Head of caudate nucleus (tissue), 42 donors: Measurements from ENCODE around the gene CARD9.
"Not testable (repeated sequence)": the region's sequence is repeated elsewhere in the genome, so short reads cannot be mapped to it uniquely, and the experiment has no call there.

Source experiments
- DNase-seq, 42 donors: peaks; one replicate each; pipeline versions ENCODE4 v3.0.0 to v3.0.0-alpha.2; 2020 to 2021; ENCODE audit warnings: mixed read lengths in 7 of 42
- intact Hi-C: fragments of 100-400 bp; cut with DNase I; formaldehyde crosslinking; loops from one replicate; pipeline ENCODE4 v1.15.0; 2022

Gene CARD9, protein sequence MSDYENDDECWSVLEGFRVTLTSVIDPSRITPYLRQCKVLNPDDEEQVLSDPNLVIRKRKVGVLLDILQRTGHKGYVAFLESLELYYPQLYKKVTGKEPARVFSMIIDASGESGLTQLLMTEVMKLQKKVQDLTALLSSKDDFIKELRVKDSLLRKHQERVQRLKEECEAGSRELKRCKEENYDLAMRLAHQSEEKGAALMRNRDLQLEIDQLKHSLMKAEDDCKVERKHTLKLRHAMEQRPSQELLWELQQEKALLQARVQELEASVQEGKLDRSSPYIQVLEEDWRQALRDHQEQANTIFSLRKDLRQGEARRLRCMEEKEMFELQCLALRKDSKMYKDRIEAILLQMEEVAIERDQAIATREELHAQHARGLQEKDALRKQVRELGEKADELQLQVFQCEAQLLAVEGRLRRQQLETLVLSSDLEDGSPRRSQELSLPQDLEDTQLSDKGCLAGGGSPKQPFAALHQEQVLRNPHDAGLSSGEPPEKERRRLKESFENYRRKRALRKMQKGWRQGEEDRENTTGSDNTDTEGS

DNA sequence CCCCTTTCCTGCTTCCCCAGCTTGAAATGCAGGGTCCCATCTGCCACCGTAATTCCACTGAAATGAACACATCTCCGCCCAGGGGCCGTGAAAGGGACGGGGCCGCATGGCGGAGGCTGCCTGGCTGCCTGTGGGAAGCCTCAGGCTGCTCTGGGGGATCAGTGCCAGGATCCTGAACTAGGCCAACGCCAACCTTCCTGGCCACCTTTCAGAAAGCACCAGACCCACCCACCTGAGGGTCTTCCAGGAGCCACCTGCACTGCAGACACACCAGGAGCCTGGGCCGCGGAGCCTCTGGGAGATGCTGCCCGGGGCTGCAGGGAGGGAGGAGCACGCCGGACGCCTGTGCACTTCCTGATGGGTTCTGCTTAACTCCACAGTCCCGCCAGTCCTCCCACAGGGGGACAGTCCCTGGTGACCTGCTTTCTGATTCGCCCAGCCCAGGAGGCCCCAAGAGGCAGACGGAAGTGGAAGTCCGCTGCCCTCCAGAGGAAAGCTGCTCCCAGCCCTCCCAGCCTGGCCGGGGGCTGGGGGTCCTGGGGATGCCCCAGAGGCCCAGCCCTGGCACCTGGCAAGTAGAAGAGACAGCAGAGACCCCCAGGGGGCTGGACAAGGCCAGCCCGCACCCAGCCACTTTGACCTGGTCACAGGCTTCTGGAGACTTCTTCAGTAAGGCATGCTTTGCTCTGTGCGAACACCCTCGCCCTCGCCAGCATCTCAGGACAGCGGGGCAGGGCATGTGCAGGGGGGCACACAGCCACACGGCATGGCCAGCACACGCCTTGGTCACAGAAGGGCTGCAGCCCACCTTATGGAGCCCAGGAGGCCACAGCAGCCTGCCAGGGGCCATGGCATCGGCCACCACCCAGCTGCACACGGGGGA is at the start of gene CARD9:
TSS of gene CARD9 (minus strand) at position 370 of the 883 bp plus-strand sequence. CDS start 1,591 bp downstream, outside the sequence.
- DNase-seq: peak in 34 of 42 donors; percentile 22 to 74 (median 54)
- intact Hi-C loops: no loop called here

DNA sequence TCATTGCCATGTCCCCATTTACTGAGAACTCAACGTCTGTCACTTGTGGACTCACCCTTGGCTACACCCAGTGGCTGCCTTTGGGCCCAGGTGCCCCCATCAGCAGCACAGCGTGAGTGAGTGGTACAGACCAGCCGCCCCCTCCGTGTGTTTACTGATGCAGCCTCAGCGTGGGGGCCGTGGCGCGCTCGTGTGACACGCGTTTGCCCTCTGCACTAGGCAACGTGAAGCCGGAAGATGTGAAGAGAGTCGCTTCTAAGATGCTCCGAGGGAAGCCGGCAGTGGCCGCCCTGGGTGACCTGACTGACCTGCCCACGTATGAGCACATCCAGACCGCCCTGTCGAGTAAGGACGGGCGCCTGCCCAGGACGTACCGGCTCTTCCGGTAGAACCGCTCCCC is 49.4 kb upstream of the CARD9 start:
- intact Hi-C loops: no loop called here
- DNase-seq: no peak

DNA sequence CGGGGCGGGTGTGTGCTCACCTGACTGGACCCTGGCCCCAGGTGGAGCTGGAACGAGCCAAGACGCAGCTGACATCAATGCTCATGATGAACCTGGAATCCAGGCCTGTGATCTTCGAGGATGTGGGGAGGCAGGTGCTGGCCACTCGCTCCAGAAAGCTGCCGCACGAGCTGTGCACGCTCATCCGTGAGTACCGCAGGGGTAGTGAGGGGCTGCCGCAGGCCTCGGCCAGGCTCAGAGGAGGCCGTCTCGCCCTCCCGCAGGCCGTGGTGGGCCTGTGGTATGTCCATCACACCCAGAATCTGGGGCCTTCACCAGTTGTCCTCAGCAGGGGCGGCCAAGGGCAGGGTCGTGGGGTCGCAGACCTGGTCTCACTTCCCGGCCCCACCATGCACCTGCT is 48.3 kb upstream of the CARD9 start:
- no peak for DNase-seq
- intact Hi-C loops: no loop called here

DNA sequence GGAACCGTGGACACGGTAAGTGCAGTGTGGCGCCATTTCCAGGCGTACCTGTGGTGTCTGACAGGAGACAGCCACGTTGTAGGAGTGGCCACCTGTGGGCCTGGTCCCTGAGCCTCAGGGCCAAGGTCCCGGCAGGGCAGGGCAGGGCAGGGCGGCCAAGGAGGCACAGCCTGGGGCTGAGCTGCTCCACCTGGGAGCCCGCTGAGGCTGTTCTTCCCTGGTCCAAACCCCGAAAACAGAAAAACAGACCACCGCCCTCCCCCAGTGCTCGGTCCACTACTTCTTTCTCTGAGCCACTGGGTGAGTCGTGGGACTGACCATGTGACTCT is 45.6 kb upstream of the CARD9 start:
- intact Hi-C loops: no loop called here
- DNase-seq: no peak

DNA sequence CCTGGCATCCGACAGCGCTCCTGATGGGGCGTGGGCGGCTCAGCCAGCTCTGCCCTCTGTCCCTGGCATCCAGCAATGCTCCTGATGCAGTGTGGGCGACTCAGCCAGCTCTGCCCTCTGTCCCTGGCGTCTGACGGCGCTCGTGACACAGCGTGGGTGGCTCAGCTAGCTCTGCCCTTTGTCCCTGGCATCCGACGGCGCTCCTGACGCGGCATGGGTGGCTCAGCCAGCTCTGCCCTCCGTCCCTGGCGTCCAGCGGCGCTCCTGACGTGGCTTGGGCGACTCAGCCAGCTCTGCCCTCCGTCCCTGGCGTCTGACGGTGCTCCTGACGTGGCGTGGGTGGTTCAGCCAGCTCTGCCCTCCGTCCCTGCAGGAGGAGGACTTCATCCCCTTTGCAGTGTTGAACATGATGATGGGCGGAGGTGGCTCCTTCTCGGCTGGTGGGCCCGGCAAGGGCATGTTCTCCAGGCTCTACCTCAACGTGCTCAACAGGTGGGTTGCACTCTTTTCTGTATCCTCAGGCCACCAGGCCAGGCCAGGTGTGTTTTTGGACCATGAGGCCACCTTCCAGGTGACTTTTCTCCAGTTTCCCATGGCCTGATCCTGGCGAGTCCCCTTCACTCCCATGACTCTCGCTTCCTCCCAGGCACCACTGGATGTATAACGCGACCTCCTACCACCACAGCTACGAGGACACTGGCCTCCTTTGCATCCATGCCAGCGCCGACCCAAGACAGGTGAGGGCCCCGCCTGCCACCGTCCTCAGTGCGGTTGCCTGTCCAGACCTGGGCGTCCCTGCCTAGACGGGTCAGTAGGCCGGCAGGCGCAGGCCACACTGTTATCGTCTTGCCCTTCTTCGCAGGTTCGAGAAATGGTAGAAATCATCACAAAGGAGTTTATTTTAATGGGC is 45.0 kb upstream of the CARD9 start:
- DNase-seq: no peak
- intact Hi-C loops: no loop called here

DNA sequence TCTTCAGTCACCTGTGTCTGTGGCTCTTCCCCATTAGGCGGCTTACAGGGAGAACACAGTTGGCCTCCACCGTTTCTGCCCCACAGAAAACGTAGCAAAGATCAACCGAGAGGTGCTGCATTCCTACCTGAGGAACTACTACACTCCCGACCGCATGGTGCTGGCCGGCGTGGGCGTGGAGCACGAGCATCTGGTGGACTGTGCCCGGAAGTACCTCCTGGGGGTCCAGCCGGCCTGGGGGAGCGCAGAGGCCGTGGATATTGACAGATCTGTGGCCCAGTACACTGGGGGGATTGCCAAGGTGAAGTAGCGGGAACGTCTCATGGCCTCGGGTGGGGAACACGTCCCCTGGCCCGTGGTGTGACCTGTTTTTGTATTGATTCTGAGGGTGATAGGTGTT is 43.4 kb upstream of the CARD9 start:
- intact Hi-C loops: no loop called here

DNA sequence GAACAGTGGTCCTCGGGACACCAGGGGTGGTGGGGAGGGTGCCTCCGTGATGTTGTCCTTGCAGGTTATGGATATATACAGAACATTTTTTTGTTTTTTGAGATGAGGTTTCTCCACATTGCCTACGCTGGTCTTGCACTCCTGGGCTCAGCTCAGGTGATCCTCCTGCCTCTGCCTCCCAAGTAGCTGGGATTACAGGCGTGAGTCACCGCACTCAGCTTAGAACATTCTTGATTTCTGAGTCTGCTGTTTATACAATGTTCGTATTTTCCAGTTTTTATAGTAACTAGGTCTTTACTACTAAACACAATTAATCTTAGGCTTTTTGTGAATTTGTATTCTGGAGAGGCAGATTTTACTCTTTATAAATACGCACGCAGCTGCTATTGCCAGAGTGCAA is 43.0 kb upstream of the CARD9 start:
- intact Hi-C loops: no loop called here
- DNase-seq: no peak

More for the DNA sequence above, 43.4 kb upstream of the CARD9 start:
- DNase-seq: no peak

DNA sequence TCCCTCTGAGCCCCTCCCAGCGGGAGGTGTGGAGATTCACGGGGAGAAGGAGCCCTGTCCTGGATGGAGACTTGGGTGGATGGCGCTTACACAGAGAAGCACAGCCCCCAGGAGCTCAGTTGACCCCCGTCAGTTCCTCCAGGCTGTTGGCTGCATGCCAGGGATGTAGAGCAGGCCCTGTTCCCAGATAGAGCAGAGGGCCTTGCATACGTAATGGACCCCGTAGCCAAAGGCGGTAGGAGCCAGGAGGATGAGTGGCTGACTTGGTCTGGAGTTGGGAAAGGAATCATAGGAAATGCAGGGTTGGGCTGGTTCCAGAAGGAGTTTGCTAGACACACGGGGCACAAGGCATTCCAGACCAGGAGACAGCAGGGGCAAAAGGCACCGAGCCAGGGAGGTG is 39.5 kb upstream of the CARD9 start:
- intact Hi-C loops: no loop called here
- peak in 5 of 42 donors; percentile 13 to 51 (median 34) for DNase-seq

DNA sequence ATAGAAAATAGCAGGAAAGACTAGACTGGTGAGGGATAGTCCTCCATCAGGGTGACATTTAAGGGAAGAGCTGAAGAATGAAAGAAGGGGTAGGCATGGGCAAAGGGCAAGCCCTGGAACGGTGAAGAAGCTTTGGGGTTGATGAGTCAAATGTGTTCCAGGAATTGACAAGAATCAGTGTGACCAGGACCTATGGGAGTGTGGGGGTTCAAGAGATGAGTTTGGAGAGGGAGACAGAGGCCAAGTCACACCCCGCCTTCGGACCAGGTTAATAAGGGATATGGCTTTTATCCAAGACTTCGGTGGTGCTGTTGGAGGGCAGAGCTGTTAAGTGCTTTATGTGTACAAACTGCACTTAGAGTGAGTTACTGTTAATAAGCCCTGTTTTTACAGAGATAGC is 37.9 kb upstream of the CARD9 start:
- no peak for DNase-seq
- intact Hi-C loops: no loop called here

DNA sequence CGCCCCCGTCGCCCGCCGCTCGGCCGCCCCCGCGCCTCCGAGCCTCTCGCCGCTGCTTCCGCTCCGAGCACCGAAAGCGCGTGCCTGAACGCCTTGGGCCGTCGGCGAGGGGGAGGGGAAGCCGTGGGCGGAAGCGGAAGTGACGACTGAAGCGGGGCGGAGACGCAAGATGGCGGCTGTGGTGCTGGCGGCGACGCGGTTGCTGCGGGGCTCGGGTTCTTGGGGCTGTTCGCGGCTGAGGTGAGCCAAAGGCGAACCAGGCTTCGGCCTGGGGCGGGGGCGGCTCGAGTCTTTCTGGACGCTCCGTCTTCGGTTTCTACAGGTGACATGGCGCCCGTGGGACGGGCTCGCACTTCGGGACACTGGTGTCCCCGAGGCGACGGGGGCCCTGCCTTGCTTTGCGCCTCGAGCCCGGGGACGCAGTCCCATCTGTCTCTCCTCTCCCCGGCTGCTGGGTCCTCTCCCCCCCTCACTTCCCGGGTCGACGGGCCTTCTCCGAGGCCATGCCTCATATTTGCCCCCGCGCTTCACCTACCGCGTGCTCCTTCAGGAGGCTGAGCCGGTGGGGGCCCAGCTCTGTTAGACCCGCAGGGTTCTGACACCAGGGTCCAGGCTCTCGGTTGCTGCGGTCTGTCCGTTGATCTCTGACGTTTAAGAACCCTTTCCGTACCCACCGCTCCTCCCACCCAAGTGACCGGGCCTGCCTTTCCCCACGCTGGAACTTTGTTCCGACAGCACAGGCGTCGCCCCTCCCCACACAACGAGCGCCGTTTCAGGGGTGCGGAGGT is 37.2 kb upstream of the CARD9 start, which contains the start of the genes ENTR1 and PMPCA:
TSS of gene ENTR1 (minus strand) at position 115 of the 788 bp plus-strand sequence. CDS start 217 bp downstream, outside the sequence.
TSS of gene PMPCA (plus strand) at position 159 of the 788 bp plus-strand sequence. CDS start at position 170, 11 bp downstream.
- peak; percentile 82 to 98 (median 93) for DNase-seq
- intact Hi-C loops: no loop called here

DNA sequence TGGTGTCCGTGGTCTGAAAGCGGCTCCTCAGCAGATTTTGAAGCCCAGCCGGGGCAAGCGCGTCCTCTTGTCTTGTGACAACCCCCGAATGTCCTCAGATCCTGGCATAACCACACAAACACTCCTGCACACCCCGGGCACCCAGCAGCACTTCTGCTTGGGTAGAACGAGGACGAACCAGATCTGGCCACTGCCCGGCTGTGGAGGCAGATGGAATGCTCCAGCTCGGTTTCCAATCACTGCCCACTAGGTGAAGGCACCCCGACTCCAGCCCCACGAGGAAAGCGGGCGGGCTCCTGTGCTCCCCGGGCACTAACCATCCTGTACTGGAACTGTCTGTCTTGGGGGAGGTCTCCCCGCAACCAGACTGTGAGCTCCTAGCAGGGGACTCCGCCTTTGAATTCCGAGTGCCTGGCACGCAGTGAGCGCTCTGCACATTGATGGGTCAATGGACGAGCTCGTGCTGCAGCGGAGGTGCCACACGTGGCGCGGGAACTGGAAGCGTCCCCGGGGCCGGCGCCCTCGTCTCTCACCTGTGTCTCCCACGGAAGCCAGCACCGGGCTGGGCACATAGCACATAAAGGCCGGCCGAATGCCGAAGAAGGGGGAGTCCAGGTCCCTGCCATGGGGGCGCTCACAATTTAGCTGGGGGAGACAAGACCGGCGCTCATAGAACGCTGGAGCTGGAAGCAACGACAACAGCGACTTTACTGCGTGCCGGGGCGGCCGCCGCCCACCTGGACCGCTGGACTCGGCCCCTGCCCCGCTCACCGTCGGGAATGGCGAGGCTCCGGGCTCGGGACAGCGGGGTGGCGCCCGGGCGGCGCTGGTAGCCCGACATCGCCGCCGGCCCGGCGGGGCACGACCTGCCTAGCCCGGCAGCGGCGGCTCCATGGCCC is 36.3 kb upstream of the CARD9 start:
- intact Hi-C loops: no loop called here
- DNase-seq: peak in 33 of 42 donors; percentile 14 to 60 (median 35)

DNA sequence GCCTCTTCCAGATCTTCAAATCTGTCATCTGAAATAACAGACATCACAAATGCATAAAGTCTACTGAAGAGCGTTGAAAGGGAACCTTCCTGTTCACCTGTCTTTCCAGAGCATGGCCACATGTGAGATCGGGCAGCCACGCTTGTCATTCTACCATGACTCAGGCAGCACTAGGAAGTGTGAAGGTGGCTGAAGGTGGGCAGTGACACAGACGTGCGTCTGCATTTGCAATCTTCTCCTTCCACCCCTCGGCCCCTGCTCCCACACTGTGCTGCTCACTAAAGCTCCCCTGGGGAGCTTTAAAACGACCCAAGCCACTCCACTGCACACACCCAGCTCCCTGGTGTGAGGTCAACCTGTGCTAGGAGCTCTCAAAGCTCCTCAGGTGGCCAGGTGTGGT is 34.4 kb upstream of the CARD9 start:
- intact Hi-C loops: no loop called here
- DNase-seq: peak in 14 of 42 donors; percentile 20 to 74 (median 38)

DNA sequence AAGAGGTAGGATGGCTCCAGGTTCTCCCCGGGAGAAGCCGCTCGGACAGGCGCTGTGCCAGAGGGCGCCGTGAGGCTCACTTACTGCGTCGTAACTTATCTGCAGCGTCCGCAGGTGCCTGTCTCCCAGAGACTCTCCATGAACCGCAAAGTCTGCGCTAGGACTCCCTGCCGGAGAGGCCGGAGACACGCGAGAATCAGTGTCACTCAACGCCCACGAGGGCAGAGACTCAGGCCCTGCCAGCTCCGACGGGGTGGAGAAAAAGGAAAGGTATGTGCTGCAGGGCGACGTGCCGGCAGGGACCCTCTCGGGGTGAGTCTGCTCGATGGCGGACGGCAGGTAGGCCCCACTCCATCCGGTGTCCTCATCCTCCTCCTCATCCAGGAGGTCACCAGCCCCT is 33.6 kb upstream of the CARD9 start:
- intact Hi-C loops, DNase-seq: not testable (repeated sequence)

DNA sequence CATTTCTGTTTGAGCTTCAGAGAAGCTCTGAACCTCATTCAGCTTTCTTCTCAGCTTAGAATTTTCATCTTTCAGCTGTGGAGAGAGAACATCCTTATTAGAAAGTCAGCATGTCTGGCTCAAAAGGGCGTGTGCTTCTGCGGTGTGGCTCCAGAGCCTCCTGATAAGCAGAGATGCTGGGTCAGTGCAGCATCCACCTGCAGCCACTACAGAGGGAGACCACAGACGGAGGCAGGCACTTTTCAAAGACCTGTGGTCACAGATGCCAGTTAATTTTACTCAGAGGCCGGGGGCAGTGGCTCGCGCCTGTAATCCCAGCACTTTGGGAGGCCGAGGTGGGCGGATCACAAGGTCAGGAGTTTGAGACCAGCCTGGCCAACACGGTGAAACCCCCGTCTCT is 32.4 kb upstream of the CARD9 start:
- DNase-seq, intact Hi-C loops: not testable (repeated sequence)

DNA sequence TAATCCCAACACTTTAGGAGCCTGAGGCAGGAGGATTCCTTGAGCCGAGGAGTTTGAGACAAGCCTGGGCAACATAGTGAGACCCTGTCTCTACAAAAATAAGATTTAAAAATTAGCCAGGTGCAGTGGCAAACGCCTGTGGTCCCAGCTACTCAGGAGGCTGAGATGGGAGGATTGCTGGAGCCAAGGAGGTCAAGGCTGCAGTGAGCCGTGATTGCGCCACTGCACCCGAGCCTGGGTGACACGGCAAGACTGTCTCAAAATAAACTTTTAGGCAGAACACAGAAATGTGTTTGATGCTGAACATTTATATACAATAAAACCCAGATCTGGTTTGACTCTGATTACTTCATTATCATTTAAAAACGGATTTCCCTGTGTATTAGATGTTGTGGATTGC is 32.0 kb upstream of the CARD9 start:
- intact Hi-C loops: no loop called here
- no peak for DNase-seq

DNA sequence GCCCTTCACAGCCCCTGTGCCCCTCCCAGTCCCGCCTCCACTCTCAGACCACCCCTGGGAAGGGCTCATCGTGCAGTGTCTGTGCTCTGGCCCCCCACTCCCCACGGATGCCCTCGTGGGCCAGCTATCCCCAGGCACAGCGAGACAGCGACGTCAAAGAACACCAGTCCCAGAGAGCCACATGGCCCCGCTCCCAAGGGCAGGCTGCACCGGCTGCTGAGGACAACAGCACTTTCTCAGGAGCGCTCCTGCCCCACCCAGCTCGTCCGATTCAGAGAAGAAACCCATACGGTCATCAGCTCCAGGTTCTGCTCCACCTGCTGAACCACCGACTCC is 31.3 kb upstream of the CARD9 start:
- no peak for DNase-seq

More for the DNA sequence above, 31.3 kb upstream of the CARD9 start:
- intact Hi-C loops: loop anchor here (5.0 kb wide), 2 partner anchors 38 to 42 kb away; partner anchors contain the start of gene DNLZ
